HCT116 (cell line): Measurements from ENCODE around the gene NPDC1. TPM values are rescaled to one million over a fixed set of nuclear protein-coding genes. Genes with fewer than 3 reads are reported as not detected.

Experiments used
- ATAC-seq: fragments of 200-7000 bp; cut with Tn5 transposase; 2 replicates; pipeline ENCODE4 v1.9.1; 2020; ENCODE audit warnings: mild to moderate bottlenecking, moderate library complexity
- BruUV-seq: library from RNA; stranded (reverse); fragments of 400-500 nt; replicated peaks from 2 replicates; lab custom pipeline; 2021; lab: Mats Ljungman, UMichigan
- CTCF ChIA-PET: fragments of 300-600 bp; sonication (Branson Sonifier 250); formaldehyde crosslinking; loops from one replicate; lab custom pipeline; 2021; ENCODE audit warnings: antibody characterized with exemption; lab: Charles Lee
- POLR2A ChIA-PET: fragments of 300-600, 350-600 bp; sonication (Branson Sonifier 250); formaldehyde crosslinking; loops from one replicate; lab custom pipeline; 2021; ENCODE audit warnings: antibody characterized with exemption; lab: Charles Lee
- RAD21 ChIA-PET, 2 experiments: fragments of 300-600 bp; sonication (Branson Sonifier 250); formaldehyde crosslinking; loops; one replicate each; lab custom pipeline; 2023; ENCODE audit warnings: low total read pairs in 2 of 2; ENCODE audit not compliant: uncharacterized antibody in 2 of 2, unreplicated experiment in 2 of 2, low non-redundant PET in 1 of 2; lab: Charles Lee
- DNase-seq: peaks from one replicate; pipeline ENCODE4 v3.0.0-alpha.2; 2010; ENCODE audit warnings: low read depth, low spot score
- H2AFZ ChIP-seq: fragments of 200-600 bp; shearing (Covaris generic), sonication (generic); 2 replicates; pipeline ENCODE4 v1.6.1; 2017; ENCODE audit warnings: low read depth, mixed run types, mixed read lengths, antibody characterized with exemption, low read length; ENCODE audit not compliant: poor library complexity, severe bottlenecking
- H3K27ac ChIP-seq: 2 replicates; pipeline ENCODE4 v1.5.1; 2012; ENCODE audit warnings: low read depth, low read length
- H3K27me3 ChIP-seq: fragments of 200-600 bp; sonication (generic); 2 replicates; pipeline ENCODE4 v1.6.1; 2016; ENCODE audit warnings: mixed run types, low read length, mixed read lengths; ENCODE audit not compliant: insufficient read depth
- H3K36me3 ChIP-seq, 2 experiments: fragments of 200-500 bp in 1 of 2; fragments of 200-600 bp in 1 of 2; sonication (Bioruptor generic) in 1 of 2; sonication (generic) in 1 of 2; 2 replicates each; pipeline versions ENCODE4 v1.5.1 to v1.6.1; 2014 to 2016; ENCODE audit warnings: low read length in 2 of 2, inconsistent platforms in 1 of 2, mixed read lengths in 1 of 2, mixed run types in 1 of 2; ENCODE audit not compliant: insufficient read depth in 2 of 2, control insufficient read depth in 1 of 2
- H3K4me1 ChIP-seq, 2 experiments: fragments of 200-600 bp in 1 of 2; sonication (generic) in 1 of 2; 2 replicates each; pipeline versions ENCODE4 v1.5.1 to v1.6.1; 2012 to 2017; ENCODE audit warnings: low read length in 2 of 2, inconsistent platforms in 1 of 2, mild to moderate bottlenecking in 1 of 2, mixed read lengths in 1 of 2, mixed run types in 1 of 2, moderate library complexity in 1 of 2; ENCODE audit not compliant: insufficient read depth in 2 of 2, control insufficient read depth in 1 of 2
- H3K4me2 ChIP-seq: fragments of 200-600 bp; sonication (generic); 2 replicates; pipeline ENCODE4 v1.6.1; 2017; ENCODE audit warnings: mixed run types, low read length, mixed read lengths
- H3K4me3 ChIP-seq, 2 experiments: fragments of 200-600 bp in 1 of 2; sonication (generic) in 1 of 2; replicated peaks in 1 of 2; 2 replicates each; pipeline ENCODE4 v1.5.1; 2011 to 2016; ENCODE audit warnings: low read length in 2 of 2, control low read depth in 1 of 2, low read depth in 1 of 2, mild to moderate bottlenecking in 1 of 2, mixed read lengths in 1 of 2, mixed run types in 1 of 2
- H3K79me2 ChIP-seq: fragments of 200-600 bp; sonication (generic); 2 replicates; pipeline ENCODE4 v1.6.1; 2017; ENCODE audit warnings: mild to moderate bottlenecking, mixed run types, low read length, moderate library complexity, mixed read lengths; ENCODE audit not compliant: insufficient read depth
- H3K9ac ChIP-seq: fragments of 200-600 bp; sonication (generic); 2 replicates; pipeline ENCODE4 v1.6.1; 2016; ENCODE audit warnings: low read length, mixed read lengths
- H3K9me2 ChIP-seq: fragments of 200-600 bp; sonication (generic), shearing (Covaris generic); 2 replicates; pipeline ENCODE4 v1.6.1; 2017; ENCODE audit warnings: mixed run types, mild to moderate bottlenecking, moderate library complexity; ENCODE audit not compliant: insufficient read depth
- H3K9me3 ChIP-seq, 2 experiments: fragments of 200-500 bp in 1 of 2; fragments of 200-600 bp in 1 of 2; sonication (Bioruptor generic) in 1 of 2; sonication (generic) in 1 of 2; 2 replicates each; pipeline ENCODE4 v1.6.1; 2014 to 2017; ENCODE audit warnings: low read length in 2 of 2, mixed read lengths in 2 of 2, inconsistent platforms in 1 of 2, low read depth in 1 of 2, mild to moderate bottlenecking in 1 of 2, mixed run types in 1 of 2, moderate library complexity in 1 of 2; ENCODE audit not compliant: control insufficient read depth in 1 of 2, insufficient read depth in 1 of 2
- H4K20me1 ChIP-seq: fragments of 200-600 bp; sonication (generic), shearing (Covaris generic); 2 replicates; pipeline ENCODE4 v1.6.1; 2017; ENCODE audit warnings: mixed run types, mild to moderate bottlenecking, moderate library complexity; ENCODE audit not compliant: insufficient read depth
- CBX3 ChIP-seq: IDR thresholded peaks from 2 replicates; pipeline ENCODE4 v1.6.1; 2012; ENCODE audit warnings: low read depth
- EZH2 ChIP-seq: fragments of 200-600 bp; sonication (generic); IDR thresholded peaks from 2 replicates; pipeline ENCODE4 v1.6.1; 2017; ENCODE audit warnings: antibody characterized with exemption, mixed run types
- EZH2phosphoT487 ChIP-seq: fragments of 200-600 bp; IDR thresholded peaks from 2 replicates; pipeline ENCODE4 v1.6.1; 2018; ENCODE audit warnings: antibody characterized with exemption, borderline replicate concordance
- JUND ChIP-seq: IDR thresholded peaks from 2 replicates; pipeline ENCODE4 v1.6.1; 2012
- POLR2A ChIP-seq: IDR thresholded peaks from 2 replicates; pipeline ENCODE4 v1.7.0; 2011; ENCODE audit warnings: borderline replicate concordance; ENCODE audit not compliant: insufficient read depth, insufficient read length; ENCODE audit errors: extremely low read depth
- SRF ChIP-seq: IDR thresholded peaks from 2 replicates; pipeline ENCODE4 v1.6.1; 2012; ENCODE audit warnings: low read depth
- TCF7L2 ChIP-seq: IDR thresholded peaks from 2 replicates; pipeline ENCODE4 v1.7.0; 2011; ENCODE audit warnings: borderline replicate concordance, inconsistent platforms; ENCODE audit not compliant: insufficient read depth, insufficient read length; ENCODE audit errors: extremely low read depth
- YY1 ChIP-seq: IDR thresholded peaks from 2 replicates; pipeline ENCODE4 v1.6.1; 2011; ENCODE audit warnings: low read length, low read depth, moderate library complexity, mild to moderate bottlenecking; ENCODE audit not compliant: insufficient replicate concordance; ENCODE audit errors: extremely low read depth
- ZNF274 ChIP-seq: fragments of 200-500 bp; sonication (Bioruptor generic); IDR thresholded peaks from 2 replicates; pipeline ENCODE4 v1.6.1; 2014; ENCODE audit warnings: mild to moderate bottlenecking, low read depth, low read length, inconsistent platforms
- intact Hi-C: fragments of 100-400 bp; cut with micrococcal nuclease; formaldehyde crosslinking; loops from 2 replicates; pipeline ENCODE4 v1.10.0; 2022
- total RNA-seq: library from RNA; stranded (reverse); gene quantifications from one replicate; pipeline ENCODE4 v1.2.1, GENCODE V29; 2021; ENCODE audit not compliant: unreplicated experiment
- TF ChIP-seq, protein P1 (sequence below): IDR thresholded peaks from 2 replicates; pipeline ENCODE4 v1.6.1; 2012
- TF ChIP-seq, protein P2 (sequence below): IDR thresholded peaks from 2 replicates; pipeline ENCODE4 v1.6.1; 2012; ENCODE audit warnings: low read depth

NPDC1 gene
- total RNA-seq, 1 experiment from 2014 or later: 98.8 TPM

DNA sequence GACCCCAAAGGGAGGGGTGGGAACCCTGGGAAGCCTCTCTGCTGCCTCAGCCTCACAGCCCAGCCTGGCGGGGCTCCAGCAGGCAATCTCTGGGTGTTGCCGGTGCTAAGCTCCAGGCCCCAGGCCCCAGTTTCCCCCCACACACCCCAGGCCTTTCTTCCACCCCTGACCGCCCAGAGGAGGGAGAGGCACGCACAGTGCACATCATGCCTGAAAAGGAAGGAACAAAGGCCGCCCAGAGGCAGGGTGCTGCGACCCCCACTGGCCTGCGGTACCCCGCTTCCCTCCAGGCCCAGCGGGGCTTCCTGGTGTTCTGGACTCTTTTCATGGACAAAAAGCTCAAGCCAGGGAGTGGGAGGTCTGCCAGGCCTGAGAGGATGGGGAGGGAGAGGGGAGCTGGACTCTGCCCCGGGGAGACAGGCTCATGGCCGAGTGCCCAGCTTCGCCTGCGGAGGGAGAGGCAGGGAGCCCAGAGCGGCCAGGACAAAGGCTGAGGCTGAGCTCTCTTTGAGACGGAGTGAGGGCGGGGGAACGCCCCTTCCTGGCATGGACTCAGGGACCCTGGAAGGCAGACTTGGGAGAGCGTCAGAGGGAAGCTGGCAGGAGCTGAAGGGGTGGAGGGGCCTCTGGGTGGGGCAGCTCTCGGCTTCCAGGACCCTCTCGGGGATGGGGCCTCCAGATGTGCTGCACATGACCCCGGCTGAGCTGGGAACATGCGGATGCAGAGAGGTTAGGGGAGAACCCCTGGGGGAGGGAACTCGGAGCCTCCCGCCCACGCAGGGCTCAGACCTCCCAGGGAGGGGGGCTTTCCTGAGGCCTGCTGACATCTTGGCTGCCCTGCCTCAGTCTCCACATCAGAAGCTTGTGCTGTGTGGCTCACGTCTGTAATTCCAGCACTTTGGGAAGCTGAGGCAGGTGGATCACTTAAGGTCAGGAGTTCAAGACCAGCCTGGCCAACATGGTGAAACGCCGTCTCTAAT, 9.7 kb upstream of the NPDC1 start:
- H3K4me2 ChIP-seq: peak overlapping the region; percentile 95
- H3K79me2 ChIP-seq: no peaks in the 10 kb centered on the region
- H3K36me3 ChIP-seq: no peaks in the 10 kb centered on the region
- no peak overlapping the region for H2AFZ ChIP-seq
- H4K20me1 ChIP-seq: no peaks in the 10 kb centered on the region
- H3K27ac ChIP-seq: peak overlapping the region; percentile 85; the same call in 1 of the 2 replicates
- ATAC-seq: no peak
- H3K27me3 ChIP-seq: no peaks in the 10 kb centered on the region
- ChIA-PET RAD21 (no interaction called here), CTCF (interaction anchor here (1.1 to 4.3 kb wide), 5 partner anchors 8 to 213 kb away, joined by 3 to 22 read pairs (median 10); partner anchors contain the start of genes AJM1 and NPDC1), POLR2A (interaction anchor here (1.4 to 1.5 kb wide), 2 partner anchors 8 to 13 kb away, joined by 4 read pairs; no protein-coding TSS in a partner anchor)
- TF ChIP-seq EZH2 (no peak), TCF7L2 (no peak), EZH2phosphoT487 (no peak)
- TF ChIP-seq, protein P1, sequence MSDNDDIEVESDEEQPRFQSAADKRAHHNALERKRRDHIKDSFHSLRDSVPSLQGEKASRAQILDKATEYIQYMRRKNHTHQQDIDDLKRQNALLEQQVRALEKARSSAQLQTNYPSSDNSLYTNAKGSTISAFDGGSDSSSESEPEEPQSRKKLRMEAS: no peak
- no peaks in the 10 kb centered on the region for H3K9me2 ChIP-seq
- H3K4me1 ChIP-seq: peaks cover 22 to 40% of the 10 kb centered on the region in 2 experiments
- H3K4me3 ChIP-seq: no peak overlapping the region
- BruUV-seq: no TSS peak
- no peak for DNase-seq
- H3K9ac ChIP-seq: peak overlapping the region; percentile 66
- intact Hi-C loops: no loop called here
- H3K9me3 ChIP-seq: no peaks in the 10 kb centered on the region

DNA sequence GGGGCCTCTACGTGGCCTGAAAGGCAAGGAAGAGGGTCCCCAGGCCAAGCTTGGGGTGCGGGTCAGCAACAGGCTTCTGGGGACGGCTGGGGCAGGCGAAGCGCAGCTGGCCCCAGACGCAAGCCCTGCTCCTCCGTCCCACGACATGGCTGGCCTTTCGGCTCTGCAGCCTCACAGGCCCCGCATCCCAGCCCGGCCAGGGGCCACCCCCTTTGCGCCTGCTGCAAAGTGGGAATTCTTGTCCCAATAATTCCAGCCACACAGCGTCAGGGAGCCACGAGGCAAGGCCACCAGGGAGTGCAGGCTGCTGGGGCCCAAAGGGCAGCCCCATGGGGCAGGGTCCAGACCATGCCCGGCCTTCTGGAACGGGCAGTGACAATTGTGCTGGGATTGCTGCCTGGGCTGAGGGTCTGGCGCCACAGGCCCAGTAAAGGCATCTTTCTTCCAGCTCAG, 9.0 kb upstream of the NPDC1 start:
- ChIA-PET POLR2A (interaction anchor here (1.4 to 1.5 kb wide), 2 partner anchors 9 to 13 kb away, joined by 4 read pairs; no protein-coding TSS in a partner anchor), CTCF (interaction anchor here (1.2 to 4.3 kb wide), 4 partner anchors 8 to 26 kb away, joined by 9 to 22 read pairs (median 11); partner anchors contain the start of gene NPDC1)
- no peaks in the 10 kb centered on the region for H3K9me3 ChIP-seq

More for the DNA sequence above, 9.0 kb upstream of the NPDC1 start:
- no peak for ATAC-seq
- Histone ChIP-seq H3K9ac (peak overlapping the region; percentile 66), H3K79me2 (no peaks in the 10 kb centered on the region), H3K27ac (peak overlapping the region; percentile 85), H3K9me2 (no peaks in the 10 kb centered on the region), H3K4me1 (peaks cover 22 to 40% of the 10 kb centered on the region in 2 experiments), H3K27me3 (no peaks in the 10 kb centered on the region), H2AFZ (no peak overlapping the region), H3K4me3 (peak overlapping the region; percentile 57 to 68), H3K4me2 (peak overlapping the region; percentile 95), H3K36me3 (no peaks in the 10 kb centered on the region), H4K20me1 (no peaks in the 10 kb centered on the region)
- intact Hi-C loops: no loop called here
- TF ChIP-seq ZNF274 (no peak), SRF (no peak), EZH2phosphoT487 (no peak), YY1 (no peak), TCF7L2 (no peak), JUND (no peak), EZH2 (no peak), POLR2A (no peak), CBX3 (no peak)
- TF ChIP-seq, protein P2, sequence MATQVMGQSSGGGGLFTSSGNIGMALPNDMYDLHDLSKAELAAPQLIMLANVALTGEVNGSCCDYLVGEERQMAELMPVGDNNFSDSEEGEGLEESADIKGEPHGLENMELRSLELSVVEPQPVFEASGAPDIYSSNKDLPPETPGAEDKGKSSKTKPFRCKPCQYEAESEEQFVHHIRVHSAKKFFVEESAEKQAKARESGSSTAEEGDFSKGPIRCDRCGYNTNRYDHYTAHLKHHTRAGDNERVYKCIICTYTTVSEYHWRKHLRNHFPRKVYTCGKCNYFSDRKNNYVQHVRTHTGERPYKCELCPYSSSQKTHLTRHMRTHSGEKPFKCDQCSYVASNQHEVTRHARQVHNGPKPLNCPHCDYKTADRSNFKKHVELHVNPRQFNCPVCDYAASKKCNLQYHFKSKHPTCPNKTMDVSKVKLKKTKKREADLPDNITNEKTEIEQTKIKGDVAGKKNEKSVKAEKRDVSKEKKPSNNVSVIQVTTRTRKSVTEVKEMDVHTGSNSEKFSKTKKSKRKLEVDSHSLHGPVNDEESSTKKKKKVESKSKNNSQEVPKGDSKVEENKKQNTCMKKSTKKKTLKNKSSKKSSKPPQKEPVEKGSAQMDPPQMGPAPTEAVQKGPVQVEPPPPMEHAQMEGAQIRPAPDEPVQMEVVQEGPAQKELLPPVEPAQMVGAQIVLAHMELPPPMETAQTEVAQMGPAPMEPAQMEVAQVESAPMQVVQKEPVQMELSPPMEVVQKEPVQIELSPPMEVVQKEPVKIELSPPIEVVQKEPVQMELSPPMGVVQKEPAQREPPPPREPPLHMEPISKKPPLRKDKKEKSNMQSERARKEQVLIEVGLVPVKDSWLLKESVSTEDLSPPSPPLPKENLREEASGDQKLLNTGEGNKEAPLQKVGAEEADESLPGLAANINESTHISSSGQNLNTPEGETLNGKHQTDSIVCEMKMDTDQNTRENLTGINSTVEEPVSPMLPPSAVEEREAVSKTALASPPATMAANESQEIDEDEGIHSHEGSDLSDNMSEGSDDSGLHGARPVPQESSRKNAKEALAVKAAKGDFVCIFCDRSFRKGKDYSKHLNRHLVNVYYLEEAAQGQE: no peak
- no peak for DNase-seq
- RAD21 ChIA-PET: no interaction called here
- BruUV-seq: no TSS peak
